Mucosa of descending colon (tissue), 3 donors: ENCODE data around the gene FAM234A. TPM values are rescaled to one million over a fixed set of nuclear protein-coding genes. Genes with fewer than 3 reads are reported as not detected.

ENCODE experiments used
- ATAC-seq: fragments of 200-7000 bp; cut with Tn5 transposase; one replicate; pipeline ENCODE4 v1.9.1; 2020; ENCODE audit warnings: mild to moderate bottlenecking, moderate library complexity
- DNase-seq, 3 donors: peaks; one replicate each; pipeline ENCODE4 v3.0.0-alpha.2; 2020
- H3K36me3 ChIP-seq: fragments of 200-600 bp; one replicate; pipeline ENCODE4 v1.8.0; 2021; ENCODE audit warnings: low read depth, mild to moderate bottlenecking
- H3K4me1 ChIP-seq: fragments of 200-600 bp; one replicate; pipeline ENCODE4 v1.8.0; 2021; ENCODE audit warnings: low read depth, mild to moderate bottlenecking
- H3K4me3 ChIP-seq: fragments of 200-600 bp; one replicate; pipeline ENCODE4 v1.8.0; 2021; ENCODE audit warnings: mild to moderate bottlenecking
- H3K9me3 ChIP-seq: fragments of 200-600 bp; one replicate; pipeline ENCODE4 v1.8.0; 2021; ENCODE audit warnings: mild to moderate bottlenecking
- intact Hi-C, 2 donors: fragments of 100-400 bp; cut with DNase I in 1 of 2; cut with micrococcal nuclease in 1 of 2; formaldehyde crosslinking; loops; one replicate each; pipeline versions ENCODE4 v1.11.0 to v1.11.1; 2022; cut with DNase I, micrococcal nuclease
- total RNA-seq, 3 donors: library from RNA; stranded (reverse); fragmentation: NEBNext Ultra II Directional in 2 of 3; extraction: Animal tissue kit (Norgen Biotek cat#: 25700) in 2 of 3; gene quantifications; one replicate each; pipeline versions ENCODE4 v1.2.1 to v1.2.4, GENCODE V29; 2021 to 2023
- TF ChIP-seq, protein P1 (sequence below): fragments of 200-600 bp; IDR thresholded peaks from one replicate; pipeline ENCODE4 v1.8.0; 2022; ENCODE audit warnings: antibody characterized with exemption, mild to moderate bottlenecking
- donor health status: DM: no; HTN: no; CAD: no; lungs with moderate emphysema.
- donor health status: DM: no; HTN: no; CAD: no.
- donor health status: DM: no; HTN: yes; CAD: no.

FAM234A gene
- total RNA-seq, 3 donors from 2014 or later, result 87.1 to 129 (median 99.1) TPM

DNA sequence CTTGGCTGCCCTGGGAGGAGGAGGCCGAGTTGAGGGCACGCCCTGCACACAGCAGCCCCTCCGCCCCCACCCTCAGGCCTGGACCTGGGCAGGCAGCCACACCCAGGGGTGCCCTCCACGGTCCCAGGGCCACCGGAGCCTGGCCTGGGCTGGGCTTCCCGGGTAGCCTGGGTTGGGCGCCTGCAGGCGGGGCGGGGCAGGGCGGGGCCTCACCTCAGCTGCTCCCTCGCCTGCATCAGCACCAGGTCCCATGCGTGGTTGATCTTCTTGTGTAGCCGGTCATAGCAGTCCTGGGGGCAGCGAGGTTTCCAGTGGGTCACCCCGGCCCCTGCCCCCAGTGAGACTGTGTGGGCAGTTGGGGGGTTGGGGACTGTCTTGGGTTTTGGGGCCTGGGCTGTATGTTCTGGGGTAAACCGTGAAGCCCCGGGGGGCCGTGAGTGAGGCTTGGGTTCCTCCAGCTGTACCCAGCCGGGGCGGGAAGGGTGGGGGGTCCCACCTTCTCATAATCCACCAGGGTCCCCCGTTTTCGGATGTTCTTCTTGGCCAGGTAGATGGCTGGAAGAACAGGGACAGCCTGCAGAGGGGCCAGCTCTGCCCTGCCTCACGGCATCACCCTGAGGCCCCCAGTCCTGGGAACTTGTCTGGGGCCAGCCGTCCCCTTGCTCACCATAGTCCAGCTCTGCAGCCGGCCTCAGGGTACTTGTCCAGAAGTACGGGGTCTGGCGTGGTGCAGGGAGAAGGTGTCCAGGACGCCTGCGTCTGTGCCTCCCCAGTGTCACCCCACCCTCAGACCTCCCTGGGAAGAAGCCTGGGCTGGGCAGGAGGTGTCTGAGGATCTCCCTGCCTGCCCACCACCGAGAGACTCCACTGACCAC lies 39.2 kb downstream of the FAM234A start:
- peak; percentile 82 for ATAC-seq
- peak; percentile 75 to 86 (median 85) for DNase-seq
- no peaks in the 10 kb centered on the region for H3K36me3 ChIP-seq

DNA sequence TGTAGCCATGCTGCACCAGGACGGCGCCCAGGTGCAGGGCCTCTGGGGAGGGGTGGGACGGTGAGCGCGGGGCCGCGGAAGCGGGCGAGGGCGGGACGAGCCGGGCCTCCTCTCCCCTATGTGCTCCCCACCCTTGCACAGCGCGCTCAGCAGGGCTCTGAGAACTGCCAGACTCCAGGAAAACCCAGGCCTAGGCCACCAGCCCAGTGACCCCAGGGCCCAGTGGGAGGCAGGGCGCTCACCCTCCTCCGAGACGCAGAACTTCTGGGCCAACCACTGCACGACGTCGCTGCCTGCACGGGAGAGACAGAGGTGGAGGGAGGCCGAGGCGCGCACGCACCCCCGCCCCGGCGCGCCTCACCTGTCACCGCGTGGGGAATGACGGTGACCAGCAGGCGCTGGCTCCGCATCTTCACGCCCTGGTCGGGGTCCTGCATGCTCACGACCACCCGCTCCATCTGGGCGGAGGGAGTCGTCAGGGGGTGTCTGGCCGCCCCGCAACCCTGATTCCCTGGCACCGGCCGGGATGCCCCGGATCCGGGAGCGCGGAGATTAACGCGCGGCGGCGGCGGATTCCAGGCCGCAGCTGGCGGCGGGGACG lies 40.5 kb downstream of the FAM234A start:
- no peak overlapping the region for H3K4me3 ChIP-seq
- no peaks in the 10 kb centered on the region for H3K36me3 ChIP-seq
- H3K9me3 ChIP-seq, result no peaks in the 10 kb centered on the region
- TF ChIP-seq, protein P1, sequence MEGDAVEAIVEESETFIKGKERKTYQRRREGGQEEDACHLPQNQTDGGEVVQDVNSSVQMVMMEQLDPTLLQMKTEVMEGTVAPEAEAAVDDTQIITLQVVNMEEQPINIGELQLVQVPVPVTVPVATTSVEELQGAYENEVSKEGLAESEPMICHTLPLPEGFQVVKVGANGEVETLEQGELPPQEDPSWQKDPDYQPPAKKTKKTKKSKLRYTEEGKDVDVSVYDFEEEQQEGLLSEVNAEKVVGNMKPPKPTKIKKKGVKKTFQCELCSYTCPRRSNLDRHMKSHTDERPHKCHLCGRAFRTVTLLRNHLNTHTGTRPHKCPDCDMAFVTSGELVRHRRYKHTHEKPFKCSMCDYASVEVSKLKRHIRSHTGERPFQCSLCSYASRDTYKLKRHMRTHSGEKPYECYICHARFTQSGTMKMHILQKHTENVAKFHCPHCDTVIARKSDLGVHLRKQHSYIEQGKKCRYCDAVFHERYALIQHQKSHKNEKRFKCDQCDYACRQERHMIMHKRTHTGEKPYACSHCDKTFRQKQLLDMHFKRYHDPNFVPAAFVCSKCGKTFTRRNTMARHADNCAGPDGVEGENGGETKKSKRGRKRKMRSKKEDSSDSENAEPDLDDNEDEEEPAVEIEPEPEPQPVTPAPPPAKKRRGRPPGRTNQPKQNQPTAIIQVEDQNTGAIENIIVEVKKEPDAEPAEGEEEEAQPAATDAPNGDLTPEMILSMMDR, result no peak
- intact Hi-C loops, result no loop called here
- peaks cover 18% of the 10 kb centered on the region for H3K4me1 ChIP-seq
- DNase-seq, result no peak
- ATAC-seq, result peak; percentile 34

More for the DNA sequence above, 39.2 kb downstream of the FAM234A start:
- peaks cover 13% of the 10 kb centered on the region for H3K4me1 ChIP-seq
- no peak overlapping the region for H3K4me3 ChIP-seq
- H3K9me3 ChIP-seq, result no peaks in the 10 kb centered on the region
- TF ChIP-seq, protein P1, result no peak
- intact Hi-C loops, result no loop called here

DNA sequence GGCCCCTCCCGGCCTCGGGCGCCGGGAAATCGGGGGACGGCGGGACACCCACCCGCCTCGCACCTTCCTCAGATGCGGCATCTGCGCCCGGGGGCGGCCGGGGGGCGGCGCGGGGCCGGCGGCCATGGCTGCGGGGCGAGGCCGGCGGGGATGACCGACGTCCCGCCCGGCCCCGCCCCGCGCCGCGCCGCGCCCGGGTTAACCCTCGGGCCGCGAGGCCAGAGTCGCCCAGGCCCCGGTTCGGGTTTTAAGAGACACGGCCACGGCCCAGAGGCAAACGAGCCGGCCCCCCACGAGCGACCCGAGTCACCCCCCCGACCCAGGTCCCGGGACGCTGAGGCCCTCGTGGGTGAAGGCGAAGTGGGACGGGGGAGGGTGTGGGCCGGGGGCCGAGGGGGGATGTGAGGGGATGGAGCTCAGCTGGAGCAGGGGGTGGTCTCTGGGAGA lies 41.2 kb downstream of the FAM234A start, which contains the start of gene RGS11:
Gene RGS11, minus strand, starts transcription at position 159 of the 447 bp plus-strand sequence. Its CDS starts 33 bp downstream, at position 126.
- intact Hi-C loops, result no loop called here
- ATAC-seq, result peak; percentile 39
- Histone ChIP-seq H3K9me3 (no peaks in the 10 kb centered on the region), H3K4me3 (no peak within 1 kb of the TSS), H3K4me1 (peaks cover 21% of the 10 kb centered on the region), H3K36me3 (no peaks in the 10 kb centered on the region)
- DNase-seq, result no peak
- TF ChIP-seq, protein P1, result no peak

DNA sequence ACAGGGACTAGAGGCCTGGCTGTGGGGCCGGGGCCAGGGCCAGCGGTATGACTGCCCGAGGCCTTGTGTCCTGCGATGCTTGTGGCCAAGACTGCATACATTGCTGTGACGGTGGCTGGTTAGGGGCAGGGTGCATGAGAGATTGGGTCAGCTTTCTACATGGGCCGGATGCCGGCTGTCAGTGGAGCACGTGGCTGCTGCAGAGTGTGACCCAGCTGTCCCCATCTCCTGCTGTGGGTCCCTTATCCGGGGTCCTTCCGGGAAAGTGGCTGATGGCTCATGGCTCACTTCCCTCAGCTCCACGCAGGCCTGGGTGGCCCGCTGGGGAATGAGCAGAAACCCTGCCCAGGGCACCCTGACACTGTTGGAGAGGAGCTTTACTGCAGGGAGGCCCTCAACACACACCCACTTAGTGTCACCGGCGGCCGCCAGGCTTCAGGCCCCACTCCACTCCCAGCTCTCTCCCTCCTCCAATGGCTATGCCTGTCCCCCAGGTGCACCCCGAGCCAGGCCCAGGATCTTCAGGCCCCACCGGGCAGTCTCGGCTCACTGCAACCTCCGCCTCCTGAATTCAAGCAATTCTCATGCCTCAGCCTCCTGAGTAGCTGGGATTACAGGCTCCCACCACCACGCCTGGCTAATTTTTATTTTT lies 41.9 kb downstream of the FAM234A start:
- H3K9me3 ChIP-seq, result no peaks in the 10 kb centered on the region
- no peak for ATAC-seq
- no peak overlapping the region for H3K4me3 ChIP-seq
- H3K4me1 ChIP-seq, result peaks cover 29% of the 10 kb centered on the region
- intact Hi-C loops, result no loop called here
- DNase-seq, result no peak
- H3K36me3 ChIP-seq, result no peaks in the 10 kb centered on the region
- TF ChIP-seq, protein P1, result no peak

DNA sequence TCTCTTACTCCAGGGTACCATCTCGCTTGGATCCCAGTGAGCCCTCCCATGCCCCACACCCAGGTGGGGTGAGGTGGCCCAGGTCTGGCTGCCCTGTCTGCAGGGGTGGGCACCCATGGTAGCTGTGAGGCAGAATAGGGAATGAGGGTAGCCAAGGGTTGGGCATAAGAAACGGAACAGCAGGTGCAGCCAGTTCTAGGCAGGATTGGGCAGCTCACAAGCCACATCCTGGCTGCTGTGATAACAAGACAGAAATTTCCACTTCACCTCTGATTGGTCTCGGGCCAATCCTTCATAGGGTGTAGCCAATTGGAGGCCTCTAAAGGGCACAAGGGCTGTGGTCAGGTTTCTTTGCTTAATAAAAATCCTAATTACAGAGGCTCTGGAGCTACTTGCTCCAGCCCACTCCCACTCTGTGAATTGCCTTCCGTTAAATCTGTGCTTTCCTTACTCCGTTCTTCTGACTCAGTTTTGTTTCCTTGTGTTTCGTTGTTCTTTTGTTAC lies 44.3 kb downstream of the FAM234A start:
- peak; percentile 58 for ATAC-seq
- no peaks in the 10 kb centered on the region for H3K36me3 ChIP-seq
- H3K4me3 ChIP-seq, result no peak overlapping the region
- no peaks in the 10 kb centered on the region for H3K9me3 ChIP-seq
- intact Hi-C loops, result no loop called here
- H3K4me1 ChIP-seq, result peaks cover 23% of the 10 kb centered on the region
- DNase-seq, result no peak
- TF ChIP-seq, protein P1, result no peak
